ENCODE measurements around the gene MALT1. TPM values are rescaled to one million over a fixed set of nuclear protein-coding genes. Genes with fewer than 3 reads are reported as not detected.

MALT1 gene
- total RNA-seq, 2 experiments from 2014 or later, result 57.8 to 67.5 TPM

DNA sequence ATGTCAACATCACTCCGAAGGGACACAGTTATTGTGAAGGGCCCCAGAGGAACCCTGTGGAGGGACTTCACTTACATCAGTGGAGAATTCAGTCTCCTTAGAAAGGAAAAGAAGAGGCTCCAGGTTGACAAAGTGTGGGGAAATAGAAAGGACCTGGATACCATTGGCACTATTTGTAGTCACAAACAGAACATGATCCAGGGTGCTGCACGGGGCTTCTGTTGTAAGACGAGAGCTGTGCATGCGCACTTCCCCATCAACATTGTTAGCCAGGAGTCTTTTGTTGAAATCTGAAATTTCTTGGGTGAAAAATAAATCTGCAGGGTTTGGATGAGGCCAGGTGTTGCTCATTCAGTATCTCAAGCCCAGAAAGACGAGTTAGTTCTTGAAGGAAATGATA lies 40.0 kb upstream of the MALT1 start:
- Mint-ChIP-seq H3K36me3 (ENCODE audit: low read depth) (no peaks in the 10 kb centered on the region), H3K27me3 (no peaks in the 10 kb centered on the region), H3K4me1 (ENCODE audit: low read depth) (peaks cover 40% of the 10 kb centered on the region), H3K4me3 (no peak overlapping the region), H3K27ac (no peak overlapping the region), H3K9me3 (no peaks in the 10 kb centered on the region)
- POLR2A ChIA-PET, result no interaction called here
- CTCF ChIA-PET, result no interaction called here
- ATAC-seq (no peak), DNase-seq (no peak)
- TF ChIP-seq, protein P1, sequence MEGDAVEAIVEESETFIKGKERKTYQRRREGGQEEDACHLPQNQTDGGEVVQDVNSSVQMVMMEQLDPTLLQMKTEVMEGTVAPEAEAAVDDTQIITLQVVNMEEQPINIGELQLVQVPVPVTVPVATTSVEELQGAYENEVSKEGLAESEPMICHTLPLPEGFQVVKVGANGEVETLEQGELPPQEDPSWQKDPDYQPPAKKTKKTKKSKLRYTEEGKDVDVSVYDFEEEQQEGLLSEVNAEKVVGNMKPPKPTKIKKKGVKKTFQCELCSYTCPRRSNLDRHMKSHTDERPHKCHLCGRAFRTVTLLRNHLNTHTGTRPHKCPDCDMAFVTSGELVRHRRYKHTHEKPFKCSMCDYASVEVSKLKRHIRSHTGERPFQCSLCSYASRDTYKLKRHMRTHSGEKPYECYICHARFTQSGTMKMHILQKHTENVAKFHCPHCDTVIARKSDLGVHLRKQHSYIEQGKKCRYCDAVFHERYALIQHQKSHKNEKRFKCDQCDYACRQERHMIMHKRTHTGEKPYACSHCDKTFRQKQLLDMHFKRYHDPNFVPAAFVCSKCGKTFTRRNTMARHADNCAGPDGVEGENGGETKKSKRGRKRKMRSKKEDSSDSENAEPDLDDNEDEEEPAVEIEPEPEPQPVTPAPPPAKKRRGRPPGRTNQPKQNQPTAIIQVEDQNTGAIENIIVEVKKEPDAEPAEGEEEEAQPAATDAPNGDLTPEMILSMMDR (IDR thresholded peaks at IDR 0.05), result no peak
- intact Hi-C loops (cut with micrococcal nuclease), result no loop called here

DNA sequence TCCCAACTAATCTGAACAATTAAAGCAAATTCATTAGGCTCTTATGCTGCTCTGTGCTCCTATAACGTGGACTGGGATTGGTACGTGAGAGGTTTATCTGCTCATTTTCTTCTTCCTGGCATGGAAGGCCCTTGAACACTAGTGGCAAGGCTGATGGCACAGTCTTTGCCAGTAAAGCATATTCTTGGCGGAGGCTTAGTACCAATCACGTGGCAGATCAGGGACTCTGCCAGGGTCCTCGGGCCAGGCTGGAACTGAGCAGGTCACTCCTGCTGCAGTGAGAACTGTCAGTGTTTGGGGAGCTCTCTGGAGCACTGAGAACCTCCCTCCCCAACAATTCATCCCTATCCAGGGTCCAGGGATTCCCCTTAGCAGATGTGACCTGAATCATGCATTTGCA lies 38.7 kb upstream of the MALT1 start:
- no peaks in the 10 kb centered on the region for H3K9me3 Mint-ChIP-seq
- ATAC-seq (no peak), DNase-seq (no peak)
- ChIA-PET CTCF (no interaction called here), POLR2A (interaction anchor here (0.6 kb wide), 1 partner anchor 118 kb away, joined by 3 read pairs; no protein-coding TSS in a partner anchor)
- no peak overlapping the region for H3K27ac Mint-ChIP-seq
- H3K36me3 Mint-ChIP-seq (ENCODE audit: low read depth), result no peaks in the 10 kb centered on the region
- H3K4me3 Mint-ChIP-seq, result no peak overlapping the region
- peaks cover 39% of the 10 kb centered on the region for H3K4me1 Mint-ChIP-seq (ENCODE audit: low read depth)
- intact Hi-C loops (cut with micrococcal nuclease), result no loop called here
- TF ChIP-seq, protein P1 (IDR thresholded peaks at IDR 0.05), result no peak
- H3K27me3 Mint-ChIP-seq, result no peaks in the 10 kb centered on the region

DNA sequence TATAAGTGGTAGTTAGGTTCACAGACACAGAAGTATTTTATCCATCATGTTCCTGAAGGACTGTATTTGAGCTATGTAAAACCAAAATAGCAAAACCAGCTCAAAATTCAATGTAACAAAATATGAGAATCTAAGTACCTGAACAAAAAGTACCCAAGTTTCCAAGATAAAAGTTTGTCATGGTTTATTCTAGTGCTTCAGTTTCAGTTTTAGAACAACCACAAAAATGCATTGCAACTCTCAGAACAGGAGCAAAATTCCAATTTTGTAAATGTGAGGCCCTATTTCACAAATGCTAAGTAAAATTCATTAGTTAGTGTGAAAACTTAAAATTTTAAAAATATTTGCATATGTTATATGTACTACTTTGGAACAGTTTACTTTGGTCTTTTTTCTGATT lies 37.4 kb upstream of the MALT1 start:
- no peak overlapping the region for H3K27ac Mint-ChIP-seq
- H3K27me3 Mint-ChIP-seq, result no peaks in the 10 kb centered on the region
- peaks cover 40% of the 10 kb centered on the region for H3K4me1 Mint-ChIP-seq (ENCODE audit: low read depth)
- ATAC-seq, result no peak
- H3K36me3 Mint-ChIP-seq (ENCODE audit: low read depth), result no peaks in the 10 kb centered on the region
- intact Hi-C loops (cut with micrococcal nuclease), result no loop called here
- TF ChIP-seq, protein P1 (IDR thresholded peaks at IDR 0.05), result no peak
- no peak overlapping the region for H3K4me3 Mint-ChIP-seq
- ChIA-PET CTCF (no interaction called here), POLR2A (no interaction called here)
- DNase-seq, result no peak
- H3K9me3 Mint-ChIP-seq, result no peaks in the 10 kb centered on the region

DNA sequence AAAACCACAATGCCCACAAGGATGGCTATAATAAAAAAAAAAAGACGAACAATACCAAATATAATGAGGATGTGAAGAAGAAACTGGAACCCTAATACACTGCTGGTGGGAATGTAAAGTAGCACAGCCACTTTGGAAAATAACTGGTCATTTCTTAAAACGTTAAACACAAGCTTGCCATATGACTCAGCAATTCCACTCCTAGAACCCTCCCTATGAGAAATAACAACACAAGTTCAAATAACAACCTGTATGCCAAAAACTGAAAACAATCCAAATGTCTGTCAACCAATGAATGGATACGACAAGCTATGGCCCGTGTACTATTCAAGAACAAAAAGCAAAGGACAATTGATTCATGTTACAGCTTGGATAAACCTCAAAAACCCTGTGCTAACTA lies 35.4 kb upstream of the MALT1 start:
- TF ChIP-seq, protein P1 (IDR thresholded peaks at IDR 0.05), result no peak
- no peaks in the 10 kb centered on the region for H3K27me3 Mint-ChIP-seq
- H3K9me3 Mint-ChIP-seq, result no peaks in the 10 kb centered on the region
- intact Hi-C loops (cut with micrococcal nuclease), result no loop called here
- no peak overlapping the region for H3K4me3 Mint-ChIP-seq
- CTCF ChIA-PET, result interaction anchor here (1.4 kb wide), 1 partner anchor 107 kb away, joined by 3 read pairs; no protein-coding TSS in a partner anchor
- no peaks in the 10 kb centered on the region for H3K36me3 Mint-ChIP-seq (ENCODE audit: low read depth)
- DNase-seq (no peak), ATAC-seq (peak; percentile 51)
- POLR2A ChIA-PET, result interaction anchor here (1.5 kb wide), 1 partner anchor 12 kb away, joined by 6 read pairs; no protein-coding TSS in a partner anchor
- peaks cover 32% of the 10 kb centered on the region for H3K4me1 Mint-ChIP-seq (ENCODE audit: low read depth)
- no peak overlapping the region for H3K27ac Mint-ChIP-seq

DNA sequence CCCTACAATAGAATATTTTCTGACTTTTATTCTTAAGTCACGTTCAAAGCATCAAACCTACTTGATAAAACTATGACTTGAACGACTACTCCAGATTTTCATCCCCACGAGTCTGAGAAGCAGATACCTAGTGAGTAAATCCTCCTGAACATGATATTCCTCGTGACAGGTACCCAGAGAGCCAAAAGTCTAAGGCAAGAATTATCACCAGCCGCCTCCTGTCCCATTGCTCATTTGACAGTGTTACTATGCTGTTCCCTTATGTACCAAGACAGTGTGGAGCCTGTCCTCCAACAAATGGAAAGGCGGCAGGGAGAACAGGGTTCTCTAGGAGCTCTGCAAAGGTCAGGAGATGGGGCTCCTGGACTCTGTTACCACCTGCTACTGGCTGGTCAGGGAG lies 34.1 kb upstream of the MALT1 start:
- DNase-seq, result no peak
- CTCF ChIA-PET, result interaction anchor here (1.0 to 1.4 kb wide), 2 partner anchors 81 to 108 kb away, joined by 3 read pairs; no protein-coding TSS in a partner anchor
- Mint-ChIP-seq H3K4me3 (no peak overlapping the region), H3K4me1 (ENCODE audit: low read depth) (peaks cover 32% of the 10 kb centered on the region), H3K27ac (no peak overlapping the region), H3K9me3 (no peaks in the 10 kb centered on the region), H3K36me3 (ENCODE audit: low read depth) (no peaks in the 10 kb centered on the region), H3K27me3 (no peaks in the 10 kb centered on the region)
- TF ChIP-seq, protein P1 (IDR thresholded peaks at IDR 0.05), result no peak
- no peak for ATAC-seq
- POLR2A ChIA-PET, result interaction anchor here (1.3 kb wide), 1 partner anchor 35 kb away, joined by 4 read pairs; no protein-coding TSS in a partner anchor
- intact Hi-C loops (cut with micrococcal nuclease), result no loop called here

Measured in activated CD8-positive, alpha-beta T cell treated with anti-CD3 and anti-CD28 coated beads for 36 hours (primary cell).